HG02623 (cell line): ENCODE results near the gene DNAI1.
A peak's percentile ranks its signal among the peaks of the same experiment; 100 is the strongest.

Experiments used
- ATAC-seq: cut with Tn5 transposase; IDR thresholded peaks from one replicate; pipeline ENCODE4 v1.9.1; 2021; ENCODE audit warnings: moderate library complexity; ENCODE audit not compliant: unreplicated experiment

Gene DNAI1

DNA sequence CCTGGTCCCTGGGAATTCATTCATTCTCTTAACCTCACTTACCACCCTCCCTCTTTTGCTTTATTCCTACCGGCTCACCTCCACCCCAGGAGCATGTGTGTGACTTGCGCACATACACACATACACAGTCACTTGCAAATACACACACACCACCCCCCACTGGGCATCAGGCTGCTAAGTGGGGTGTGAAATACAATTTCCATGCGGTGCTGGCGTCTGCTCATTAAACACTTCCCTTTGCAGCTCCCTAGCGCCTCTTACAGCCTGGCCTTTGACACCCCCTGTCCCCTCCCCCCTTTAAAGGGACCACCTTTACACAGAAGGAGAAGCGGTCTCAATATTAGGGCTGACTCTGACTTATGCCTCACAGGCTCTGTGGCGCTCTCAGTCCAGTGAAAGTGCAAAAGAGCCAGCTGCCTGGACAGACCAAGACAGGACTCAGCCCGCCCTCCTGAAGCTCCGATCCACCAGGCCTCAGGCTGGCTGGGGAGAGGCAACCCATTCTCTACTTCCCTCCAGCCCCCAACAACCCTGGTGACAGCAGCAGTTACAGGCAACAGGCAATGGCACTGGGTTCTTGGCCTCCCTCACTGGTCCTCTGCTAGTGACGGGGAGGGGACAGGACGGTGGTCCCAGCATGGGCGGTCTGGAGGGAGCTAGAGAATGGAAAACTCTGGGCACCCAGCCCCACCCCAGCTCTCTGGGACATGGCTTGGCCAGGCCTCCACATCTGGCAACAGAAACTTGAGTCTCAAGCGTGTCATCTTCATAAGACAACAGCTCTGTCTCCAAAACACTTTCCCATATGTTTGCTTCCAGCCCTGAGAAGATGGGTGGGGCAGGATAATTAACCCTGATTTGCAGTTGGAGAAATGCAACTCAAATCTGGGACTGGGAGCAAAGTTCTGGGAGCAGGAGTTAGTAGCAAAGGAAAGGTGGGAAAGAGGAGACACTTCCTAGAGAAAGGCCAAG lies 52.2 kb downstream of the DNAI1 start:
- no peak for ATAC-seq

DNA sequence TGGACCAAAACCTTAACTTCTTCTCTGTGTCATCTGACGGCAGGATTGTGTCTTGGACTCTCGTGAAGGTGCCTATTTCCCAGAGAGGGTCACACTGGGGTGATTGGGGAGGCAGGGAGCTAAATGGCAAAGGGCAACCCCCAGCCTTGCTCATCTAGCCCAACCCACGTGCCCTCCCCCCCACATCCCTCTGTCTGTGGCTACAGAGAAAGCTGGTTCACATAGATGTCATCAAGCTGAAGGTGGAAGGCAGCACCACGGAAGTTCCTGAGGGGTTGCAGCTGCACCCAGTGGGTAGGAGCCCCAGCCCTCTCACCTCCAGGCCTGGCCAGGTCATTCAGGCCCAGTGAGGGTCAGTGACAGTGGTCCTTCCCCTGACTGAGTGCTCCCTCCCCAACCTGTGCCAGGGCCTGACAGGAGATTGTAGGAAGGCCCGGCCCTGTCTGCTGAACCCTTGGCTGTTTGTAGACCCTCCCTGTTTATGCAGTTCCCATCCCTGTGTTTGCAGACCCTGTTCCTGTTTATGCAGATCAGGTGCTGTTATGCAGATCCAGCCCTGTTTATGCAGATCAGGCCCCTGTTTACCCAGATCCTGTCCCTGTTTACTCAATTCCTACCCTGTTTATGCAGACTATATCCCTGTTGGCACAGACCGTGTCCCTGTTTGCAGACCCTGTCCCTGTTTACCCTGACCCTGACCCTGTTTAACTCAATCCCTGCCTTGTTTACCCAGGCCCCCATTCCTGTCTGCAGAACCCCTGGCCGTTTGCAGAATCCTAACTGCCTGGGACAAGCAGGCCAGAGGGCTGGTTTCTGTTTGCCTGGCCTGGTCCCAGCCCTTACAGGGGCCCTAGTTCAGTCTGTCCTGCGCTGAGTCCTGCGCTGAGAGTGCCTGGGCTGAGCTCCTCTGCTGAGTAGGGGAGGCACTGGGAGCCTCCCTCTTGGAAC lies 53.8 kb downstream of the DNAI1 start:
- no peak for ATAC-seq

- no peak for ATAC-seq
Measured at GRCh38 chr9:34513567-34514214, 55.1 kb downstream of the DNAI1 start.

DNA sequence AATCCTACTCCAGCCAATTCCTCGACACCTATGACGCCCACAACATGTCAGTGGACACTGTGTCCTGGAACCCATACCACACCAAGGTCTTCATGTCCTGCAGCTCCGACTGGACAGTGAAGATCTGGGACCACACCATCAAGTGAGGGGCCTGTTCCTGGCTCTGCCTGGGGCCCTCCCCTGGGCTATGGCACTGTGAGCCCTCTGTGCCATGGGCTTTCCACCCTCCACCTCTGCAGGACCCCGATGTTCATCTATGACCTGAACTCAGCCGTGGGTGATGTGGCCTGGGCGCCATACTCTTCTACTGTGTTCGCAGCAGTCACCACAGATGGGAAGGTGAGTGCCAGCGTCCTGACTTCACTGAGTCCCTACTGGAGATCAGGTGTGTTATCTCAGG lies 55.8 kb downstream of the DNAI1 start:
- no peak for ATAC-seq

DNA sequence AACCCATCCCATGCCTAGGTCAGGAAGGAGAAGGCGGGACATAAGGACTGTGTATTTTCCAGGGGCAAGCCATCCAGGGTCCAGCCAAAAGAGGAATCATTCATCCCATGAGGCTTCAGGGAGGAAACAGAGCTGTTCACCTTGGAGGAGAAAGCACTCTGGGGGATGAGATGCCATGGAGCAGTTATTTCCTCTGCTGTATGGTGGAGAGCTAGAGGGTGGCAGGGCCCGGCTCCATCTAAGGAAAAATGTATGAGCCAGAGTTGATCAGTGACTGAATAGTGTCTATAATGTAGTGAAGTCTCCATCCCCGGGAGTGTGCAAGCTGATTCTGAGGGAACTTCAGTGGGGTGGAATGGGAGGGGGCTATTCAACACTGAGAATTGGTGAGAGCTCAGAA lies 56.2 kb downstream of the DNAI1 start:
- ATAC-seq = no peak

DNA sequence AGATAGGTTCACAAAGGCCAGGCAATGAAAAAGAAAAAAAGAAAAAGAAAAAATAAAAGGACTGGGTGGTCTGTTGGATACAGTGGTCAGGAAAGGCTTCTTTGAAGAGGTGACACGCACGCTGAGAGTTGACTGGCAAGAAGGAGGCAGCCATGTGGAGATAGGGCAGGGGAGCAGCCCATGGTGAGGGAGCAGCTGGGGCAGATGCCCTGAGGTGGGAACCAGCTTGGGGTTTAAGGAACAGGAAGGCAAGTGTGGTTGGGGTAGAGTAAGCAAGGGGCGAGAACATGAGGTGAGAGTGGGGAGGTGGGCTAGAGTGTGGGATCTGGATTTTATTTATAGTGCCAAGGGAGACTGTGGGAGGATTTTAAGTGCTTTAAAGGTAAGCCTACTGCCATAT lies 57.4 kb downstream of the DNAI1 start:
- ATAC-seq = no peak

DNA sequence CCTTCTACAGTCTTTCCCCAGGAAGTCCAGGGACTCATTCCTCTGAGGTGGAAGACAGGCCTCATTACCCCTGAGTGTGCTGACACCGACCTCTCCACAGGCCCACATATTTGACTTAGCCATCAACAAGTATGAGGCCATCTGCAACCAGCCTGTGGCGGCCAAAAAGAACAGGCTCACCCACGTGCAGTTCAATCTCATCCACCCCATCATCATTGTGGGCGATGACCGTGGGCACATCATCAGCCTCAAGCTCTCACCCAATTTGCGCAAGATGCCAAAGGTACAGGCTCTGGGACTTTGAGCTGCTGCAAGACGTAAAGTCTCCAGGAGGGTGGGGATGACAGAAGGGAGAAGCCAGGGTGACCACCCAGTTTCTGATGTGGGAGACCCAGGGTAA lies 58.6 kb downstream of the DNAI1 start:
- no peak for ATAC-seq

DNA sequence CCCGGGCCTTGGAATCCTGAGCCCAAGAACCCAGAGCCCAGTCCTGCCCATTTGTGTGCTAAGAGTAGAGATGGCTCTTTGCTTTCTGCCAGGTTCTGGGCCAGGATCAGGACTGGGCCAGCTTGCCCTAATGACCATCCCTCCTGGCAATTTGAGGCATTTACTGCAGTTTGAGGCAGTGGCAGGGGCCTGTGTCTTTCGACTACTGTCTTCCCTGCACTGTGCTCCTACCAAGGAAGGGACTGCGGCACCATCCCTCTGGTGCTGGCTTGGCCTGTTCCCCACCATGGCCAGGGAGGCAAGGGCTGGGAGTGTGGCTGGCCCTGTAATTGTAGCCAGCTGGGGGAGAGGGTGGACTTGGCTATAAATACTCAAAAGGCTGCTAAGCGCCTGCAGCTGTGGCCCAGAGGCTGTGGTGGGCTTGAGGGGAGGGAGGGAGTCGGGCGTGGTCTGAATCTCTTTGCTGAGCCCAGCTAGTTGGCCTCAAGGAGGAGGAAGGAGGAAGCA lies 59.6 kb downstream of the DNAI1 start:
- no peak for ATAC-seq

- no peak for ATAC-seq
Measured at GRCh38 chr9:34518896-34519295, 60.3 kb downstream of the DNAI1 start.

DNA sequence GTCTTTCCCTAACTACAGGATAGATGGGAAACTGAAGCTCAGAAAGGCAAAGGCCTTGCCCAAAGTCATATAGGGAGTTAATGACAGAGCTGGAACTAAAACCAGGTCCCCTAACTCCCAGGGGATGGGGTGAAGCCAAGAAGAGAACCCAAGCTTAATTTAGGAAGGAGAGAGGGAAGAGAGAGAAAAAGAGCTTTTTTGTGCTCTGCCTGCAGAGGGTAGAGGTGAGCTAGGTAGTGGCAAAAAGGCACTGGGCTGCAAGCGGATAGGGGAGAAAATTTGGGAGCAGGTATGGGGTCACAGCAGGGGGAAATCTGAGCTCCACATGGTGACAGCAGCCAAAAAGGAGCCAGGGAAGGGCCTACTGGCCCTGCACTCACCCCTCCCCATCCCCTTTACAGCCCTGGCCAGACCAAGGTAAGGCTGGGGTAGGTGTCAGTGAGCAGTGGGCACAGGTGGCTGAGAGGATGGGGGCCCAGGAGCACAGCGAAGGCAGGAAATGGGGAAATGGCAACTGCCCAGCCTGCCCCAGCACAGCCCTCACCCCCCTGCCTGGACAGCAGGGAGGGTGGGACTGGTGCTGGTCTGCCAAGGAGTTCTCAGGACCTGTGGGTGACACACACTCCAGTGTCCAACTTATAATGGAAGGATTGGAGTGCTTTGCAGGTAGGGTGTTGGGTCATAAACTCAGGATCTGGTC lies 60.9 kb downstream of the DNAI1 start:
- ATAC-seq = no peak

DNA sequence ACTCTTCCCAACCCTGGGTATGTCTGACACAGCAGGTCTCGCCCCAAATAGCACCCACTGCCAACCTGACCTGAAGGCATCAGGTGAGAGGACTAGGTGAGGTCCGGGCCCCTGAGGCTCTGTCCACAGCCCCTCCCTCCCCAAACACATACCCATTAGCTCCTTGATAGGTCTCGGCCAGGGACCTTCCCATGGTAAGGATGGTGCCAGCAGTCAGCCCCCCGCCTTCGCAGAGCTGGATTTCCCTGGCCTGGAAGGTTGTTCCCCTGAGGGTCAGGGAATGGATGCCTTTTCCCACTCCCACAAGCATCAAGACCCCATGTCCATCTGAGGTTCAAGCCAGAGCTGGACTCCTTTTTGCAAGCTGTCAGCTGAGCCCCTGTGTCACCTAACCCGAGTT lies 61.5 kb downstream of the DNAI1 start:
- no peak for ATAC-seq

- no peak for ATAC-seq
Measured at GRCh38 chr9:34520505-34521385, 62.1 kb downstream of the DNAI1 start.

- no peak for ATAC-seq
Measured at GRCh38 chr9:34521406-34522045, 62.9 kb downstream of the DNAI1 start.

- ATAC-seq = no peak
Measured at GRCh38 chr9:34522091-34522887, 63.7 kb downstream of the DNAI1 start.

GRCh38 chr9:34522971-34523797 lies 64.6 kb downstream of the DNAI1 start, which contains the start of gene ENHO:
Gene ENHO (minus strand): TSS chr9:34522990. CDS start chr9:34521695, 1,295 bp downstream.
- peak; percentile 80 for ATAC-seq

DNA sequence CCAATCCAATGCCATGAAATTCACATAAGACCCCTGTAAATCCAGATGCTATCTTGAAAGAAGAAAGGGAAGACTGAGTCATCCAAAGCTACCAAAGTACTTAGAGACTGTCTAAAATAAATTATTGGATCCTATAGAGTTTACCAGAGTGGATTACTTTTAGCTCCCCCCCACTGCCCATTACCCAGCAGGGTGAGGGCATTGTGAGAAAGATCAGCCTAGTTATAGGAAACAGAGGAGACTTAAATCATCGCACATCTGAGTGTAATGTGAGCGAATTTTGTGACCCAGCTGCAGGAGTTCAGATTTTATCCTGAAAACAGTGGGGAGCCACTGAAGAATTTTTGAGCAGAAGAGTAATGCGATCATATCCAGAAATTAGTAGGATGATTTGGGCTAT lies 65.7 kb downstream of the DNAI1 start:
- ATAC-seq = no peak

DNA sequence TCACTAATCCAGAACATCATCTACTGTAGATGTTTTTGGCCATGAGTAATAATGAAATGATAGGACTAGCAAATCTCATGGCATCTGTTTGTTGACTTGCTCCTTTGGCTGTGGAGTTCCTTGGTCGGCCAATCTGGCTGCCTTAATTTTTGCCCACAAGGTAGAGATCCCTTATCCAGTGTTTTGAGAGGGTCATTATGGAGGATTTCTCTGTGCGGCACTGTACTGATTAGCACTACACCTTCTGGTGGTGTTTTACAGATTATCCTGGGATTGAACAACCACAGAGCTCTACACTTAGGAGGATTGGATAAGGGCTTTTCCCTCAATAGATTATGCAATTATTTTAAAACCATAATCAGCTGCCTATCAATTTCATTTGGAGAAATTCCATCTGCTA lies 67.4 kb downstream of the DNAI1 start:
- no peak for ATAC-seq
